ENCODE measurements around the gene B9D2.

GRCh38 chr19:41357746-41358145 lies 6.2 kb downstream of the B9D2 start:
- TF ChIP-seq PATZ1 (CRISPR knock-in tag; IDR thresholded peaks at IDR 0.05; ENCODE audit: borderline replicate concordance), result no peak
- TF ChIP-seq CREB5 (CRISPR knock-in tag; IDR thresholded peaks at IDR 0.05; ENCODE audit: low read depth), result no peak
- TF ChIP-seq ISL1 (CRISPR knock-in tag; IDR thresholded peaks at IDR 0.05), result no peak

Data from SK-N-SH treated with all-trans-retinoic acid at 6 μM for 48 hours (cell line).